Stimulated activated CD4-positive, alpha-beta T cell treated with anti-CD3 and anti-CD28 coated beads, Interleukin-15, amount 100 ng/mL, for 1 hour (primary cell): ENCODE measurements around the gene ALCAM.

ENCODE experiments used
- DNase-seq, 2 donors: peaks; one replicate each; pipeline ENCODE4 v3.0.0-alpha.2; 2020; ENCODE audit warnings: low read depth in 1 of 2, low spot score in 1 of 2

ALCAM gene

GRCh38 chr3:105355408-105356061 is 11.2 kb upstream of the ALCAM start:
- no peak for DNase-seq

GRCh38 chr3:105356396-105356795 is 10.3 kb upstream of the ALCAM start:
- DNase-seq, result no peak

GRCh38 chr3:105356988-105357387 is 9.7 kb upstream of the ALCAM start:
- no peak for DNase-seq

GRCh38 chr3:105359098-105359762 is 7.5 kb upstream of the ALCAM start:
- no peak for DNase-seq

GRCh38 chr3:105360003-105360402 is 6.7 kb upstream of the ALCAM start:
- no peak for DNase-seq

- DNase-seq, result no peak
Measured at GRCh38 chr3:105362021-105362665, 4.6 kb upstream of the ALCAM start.

- DNase-seq, result no peak
Measured at GRCh38 chr3:105364128-105364527, 2.6 kb upstream of the ALCAM start.

- DNase-seq, result no peak
Measured at GRCh38 chr3:105365081-105365390, 1.7 kb upstream of the ALCAM start.

- no peak for DNase-seq
Measured at GRCh38 chr3:105365391-105366325, 1.1 kb upstream of the ALCAM start.

- DNase-seq, result peak in 1 of 2 donors; percentile 6
Measured at GRCh38 chr3:105367063-105367405, 325 bp downstream of the ALCAM start.

GRCh38 chr3:105367406-105368213 is 901 bp downstream of the ALCAM start:
- DNase-seq, result peak; percentile 5 to 40

GRCh38 chr3:105368566-105369499 is 2.1 kb downstream of the ALCAM start:
- peak; percentile 40 to 41 for DNase-seq

GRCh38 chr3:105369500-105370371 is 3.0 kb downstream of the ALCAM start:
- peak in 1 of 2 donors; percentile 1 for DNase-seq

GRCh38 chr3:105373383-105373782 is 6.7 kb downstream of the ALCAM start:
- no peak for DNase-seq

- DNase-seq, result no peak
Measured at GRCh38 chr3:105375750-105376511, 9.2 kb downstream of the ALCAM start.

GRCh38 chr3:105377716-105378115 is 11.0 kb downstream of the ALCAM start:
- no peak for DNase-seq

GRCh38 chr3:105385179-105385578 is 18.5 kb downstream of the ALCAM start:
- DNase-seq, result no peak
